GM12878 (cell line): ENCODE measurements around the gene MYCBP.

ENCODE experiments used
- CTCF ChIP-seq, 3 experiments: IDR thresholded peaks in 2 of 3; conservative IDR thresholded peaks in 1 of 3; 2 replicates each; pipeline ENCODE4 v1.5.1; 2011; ENCODE audit warnings: low read depth in 3 of 3, low read length in 3 of 3, mild to moderate bottlenecking in 3 of 3, control low read depth in 2 of 3, moderate library complexity in 2 of 3, inconsistent platforms in 1 of 3, mixed read lengths in 1 of 3; ENCODE audit not compliant: control insufficient read depth in 2 of 3, insufficient read depth in 1 of 3; ENCODE audit errors: extremely low read depth in 1 of 3
- HDAC2 ChIP-seq: fragments of 200-600 bp; sonication (generic); IDR thresholded peaks from 2 replicates; pipeline ENCODE4 v1.6.1; 2017
- RFX5 ChIP-seq: IDR thresholded peaks from 2 replicates; pipeline ENCODE4 v1.6.1; 2011; ENCODE audit warnings: low read depth, low read length, improper control_type of control experiment

GRCh38 chr1:38896169-38896568, 23.0 kb upstream of the MYCBP start:
- TF ChIP-seq HDAC2 (no peak), RFX5 (no peak), CTCF (IDR thresholded peaks at IDR 0.05 in 2 of 3, conservative IDR thresholded peaks at IDR 0.05 in 1 of 3; ENCODE audit: control insufficient read depth in 2 of 3, extremely low read depth in 1 of 3, insufficient read depth in 1 of 3, low read depth in 3 of 3, low read length in 3 of 3) (no peak)
